Activated T-helper 2 cell treated with anti-CD3 and anti-CD28 coated beads, Interferon-gamma antibody, Interleukin-2, Interleukin-4, amounts not matched to agents 10 μg/mL and 5 μg/mL and 100 μg/mL, durations not matched to agents 14 hours and 24 hours and 36 hours (primary cell): ENCODE results near the gene XRCC2. TPM values are rescaled to one million over a fixed set of nuclear protein-coding genes. Genes with fewer than 3 reads are reported as not detected.
A peak's percentile ranks its signal among the peaks of the same experiment; 100 is the strongest.
"Not testable (repeated sequence)": the region's sequence is repeated elsewhere in the genome, so short reads cannot be mapped to it uniquely, and the experiment has no call there.

Experiments used
- DNase-seq: peaks from one replicate; pipeline ENCODE4 v3.0.0; 2021; ENCODE audit warnings: low spot score
- H3K27ac Mint-ChIP-seq: one replicate; pipeline ENCODE4 v1.8.0; 2021; ENCODE audit warnings: mixed read lengths
- H3K27me3 Mint-ChIP-seq: one replicate; pipeline ENCODE4 v1.8.0; 2021; ENCODE audit warnings: low read depth, mixed read lengths
- H3K36me3 Mint-ChIP-seq: one replicate; pipeline ENCODE4 v1.8.0; 2021; ENCODE audit warnings: low read depth, mixed read lengths
- H3K4me1 Mint-ChIP-seq: one replicate; pipeline ENCODE4 v1.8.0; 2021; ENCODE audit warnings: low read depth, mixed read lengths
- H3K4me3 Mint-ChIP-seq: one replicate; pipeline ENCODE4 v1.8.0; 2021; ENCODE audit warnings: low read depth, mild to moderate bottlenecking, moderate library complexity, mixed read lengths
- H3K9me3 Mint-ChIP-seq: one replicate; pipeline ENCODE4 v1.8.0; 2021; ENCODE audit warnings: mixed read lengths
- intact Hi-C: fragments of 100-400 bp; cut with micrococcal nuclease; formaldehyde crosslinking; loops from one replicate; pipeline ENCODE4 v1.15.1; 2023
- total RNA-seq: library from RNA; stranded (reverse); gene quantifications from 2 replicates; pipeline ENCODE4 v1.2.3, GENCODE V29; 2022

Gene XRCC2
- total RNA-seq = 21.8 and 22.2 TPM in 2 replicates

- Mint-ChIP-seq H3K36me3 (peaks cover 19% of the 10 kb centered on the region), H3K27ac (peak within 1 kb of the TSS; percentile 92), H3K4me1 (peaks cover 16% of the 10 kb centered on the region), H3K9me3 (no peaks in the 10 kb centered on the region), H3K4me3 (peak within 1 kb of the TSS; percentile 93), H3K27me3 (no peaks in the 10 kb centered on the region)
- peak; percentile 94 for DNase-seq
- intact Hi-C loops = loop anchor here (1.0 to 10.0 kb wide), 6 partner anchors 83 to 1151 kb away; partner anchors contain the start of genes ACTR3B and GALNT11
These were observed at the start of gene XRCC2 for GRCh38 chr7:152675759-152676636. TSS of gene XRCC2 (minus strand) at chr7:152676141. CDS start at chr7:152676079, 62 bp downstream.

GRCh38 chr7:152723364-152723763 lies 47.4 kb upstream of the XRCC2 start:
- Mint-ChIP-seq H3K27ac (no peak overlapping the region), H3K36me3 (no peaks in the 10 kb centered on the region), H3K9me3 (no peaks in the 10 kb centered on the region), H3K27me3 (no peaks in the 10 kb centered on the region), H3K4me3 (no peak overlapping the region), H3K4me1 (no peaks in the 10 kb centered on the region)
- DNase-seq = no peak
- intact Hi-C loops = no loop called here

- H3K4me1 Mint-ChIP-seq, intact Hi-C loops, H3K27me3 Mint-ChIP-seq, H3K36me3 Mint-ChIP-seq, H3K27ac Mint-ChIP-seq, DNase-seq, H3K4me3 Mint-ChIP-seq, H3K9me3 Mint-ChIP-seq: not testable (repeated sequence)
These were observed 36.6 kb upstream of the XRCC2 start for GRCh38 chr7:152712412-152713042.

- Mint-ChIP-seq H3K4me3 (no peak overlapping the region), H3K27ac (no peak overlapping the region), H3K4me1 (no peaks in the 10 kb centered on the region), H3K9me3 (no peaks in the 10 kb centered on the region), H3K36me3 (no peaks in the 10 kb centered on the region), H3K27me3 (no peaks in the 10 kb centered on the region)
- DNase-seq = no peak
- intact Hi-C loops = no loop called here
These were observed 35.6 kb upstream of the XRCC2 start for GRCh38 chr7:152711444-152711944.

- no peak for DNase-seq
- no peak overlapping the region for H3K27ac Mint-ChIP-seq
- H3K4me1 Mint-ChIP-seq = no peaks in the 10 kb centered on the region
- intact Hi-C loops = no loop called here
- H3K4me3 Mint-ChIP-seq = no peak overlapping the region
- peaks cover 5% of the 10 kb centered on the region for H3K9me3 Mint-ChIP-seq
- H3K27me3 Mint-ChIP-seq = no peaks in the 10 kb centered on the region
- no peaks in the 10 kb centered on the region for H3K36me3 Mint-ChIP-seq
These were observed 34.2 kb upstream of the XRCC2 start for GRCh38 chr7:152710153-152710442.

GRCh38 chr7:152709287-152710152 lies 33.6 kb upstream of the XRCC2 start:
- H3K36me3 Mint-ChIP-seq = no peaks in the 10 kb centered on the region
- intact Hi-C loops = no loop called here
- no peaks in the 10 kb centered on the region for H3K27me3 Mint-ChIP-seq
- H3K27ac Mint-ChIP-seq = no peak overlapping the region
- no peak overlapping the region for H3K4me3 Mint-ChIP-seq
- H3K4me1 Mint-ChIP-seq = no peaks in the 10 kb centered on the region
- H3K9me3 Mint-ChIP-seq = peaks cover 11% of the 10 kb centered on the region
- DNase-seq = no peak

GRCh38 chr7:152704796-152705384 lies 28.9 kb upstream of the XRCC2 start:
- H3K4me1 Mint-ChIP-seq = no peaks in the 10 kb centered on the region
- H3K27ac Mint-ChIP-seq = no peak overlapping the region
- H3K36me3 Mint-ChIP-seq = no peaks in the 10 kb centered on the region
- no peak for DNase-seq
- no peaks in the 10 kb centered on the region for H3K27me3 Mint-ChIP-seq
- peaks cover 18% of the 10 kb centered on the region for H3K9me3 Mint-ChIP-seq
- intact Hi-C loops = no loop called here
- H3K4me3 Mint-ChIP-seq = no peak overlapping the region

GRCh38 chr7:152699079-152699478 lies 23.1 kb upstream of the XRCC2 start:
- Mint-ChIP-seq H3K27me3 (no peaks in the 10 kb centered on the region), H3K36me3 (no peaks in the 10 kb centered on the region)
- intact Hi-C loops = no loop called here

GRCh38 chr7:152697268-152697974 lies 21.5 kb upstream of the XRCC2 start:
- H3K9me3 Mint-ChIP-seq, DNase-seq, H3K4me1 Mint-ChIP-seq, H3K4me3 Mint-ChIP-seq, H3K27me3 Mint-ChIP-seq, H3K27ac Mint-ChIP-seq, intact Hi-C loops, H3K36me3 Mint-ChIP-seq: not testable (repeated sequence)

More at GRCh38 chr7:152699079-152699478, 23.1 kb upstream of the XRCC2 start:
- Mint-ChIP-seq H3K27ac (no peak overlapping the region), H3K4me3 (no peak overlapping the region), H3K9me3 (peaks cover 3% of the 10 kb centered on the region), H3K4me1 (no peaks in the 10 kb centered on the region)
- DNase-seq = no peak

- DNase-seq, H3K27ac Mint-ChIP-seq, H3K27me3 Mint-ChIP-seq, H3K9me3 Mint-ChIP-seq, H3K4me1 Mint-ChIP-seq, H3K36me3 Mint-ChIP-seq, intact Hi-C loops, H3K4me3 Mint-ChIP-seq: not testable (repeated sequence)
These were observed 16.3 kb upstream of the XRCC2 start for GRCh38 chr7:152692196-152692595.

- no peak overlapping the region for H3K27ac Mint-ChIP-seq
- no peaks in the 10 kb centered on the region for H3K27me3 Mint-ChIP-seq
- no peaks in the 10 kb centered on the region for H3K4me1 Mint-ChIP-seq
- intact Hi-C loops = no loop called here
- H3K36me3 Mint-ChIP-seq = no peaks in the 10 kb centered on the region
- no peak for DNase-seq
- no peak overlapping the region for H3K4me3 Mint-ChIP-seq
- H3K9me3 Mint-ChIP-seq = no peaks in the 10 kb centered on the region
These were observed 7.4 kb upstream of the XRCC2 start for GRCh38 chr7:152683297-152683696.
